Activated naive CD4-positive, alpha-beta T cell treated with anti-CD3 and anti-CD28 coated beads, Interleukin-2, amount 10 ng/mL, durations not matched to agents 7 days and 5 days (primary cell): ENCODE data around the gene GPC6.

Source experiments
- CTCF ChIA-PET: fragments of 350-600 bp; sonication (Branson Sonifier 250); formaldehyde crosslinking; loops from one replicate; lab custom pipeline; 2021; ENCODE audit warnings: antibody characterized with exemption; lab: Charles Lee
- DNase-seq: peaks from one replicate; pipeline ENCODE4 v3.0.0-alpha.2; 2020
- H3K27ac Mint-ChIP-seq: one replicate; pipeline ENCODE4 v1.8.0; 2021; ENCODE audit warnings: mild to moderate bottlenecking, moderate library complexity, mixed read lengths
- H3K27me3 Mint-ChIP-seq: one replicate; pipeline ENCODE4 v1.8.0; 2021; ENCODE audit warnings: mild to moderate bottlenecking, mixed read lengths
- H3K36me3 Mint-ChIP-seq: one replicate; pipeline ENCODE4 v1.8.0; 2021; ENCODE audit warnings: mixed read lengths
- H3K4me1 Mint-ChIP-seq: one replicate; pipeline ENCODE4 v1.8.0; 2021; ENCODE audit warnings: mixed read lengths
- H3K4me3 Mint-ChIP-seq: one replicate; pipeline ENCODE4 v1.8.0; 2021; ENCODE audit warnings: mild to moderate bottlenecking, moderate library complexity, mixed read lengths
- H3K9me3 Mint-ChIP-seq: one replicate; pipeline ENCODE4 v1.8.0; 2021; ENCODE audit warnings: mixed read lengths

The GPC6 gene

GRCh38 chr13:94163535-94163934 lies 936.9 kb downstream of the GPC6 start:
- CTCF ChIA-PET, result no interaction called here
- H3K36me3 Mint-ChIP-seq, result no peaks in the 10 kb centered on the region
- H3K27ac Mint-ChIP-seq, result no peak overlapping the region
- H3K9me3 Mint-ChIP-seq, result no peaks in the 10 kb centered on the region
- no peaks in the 10 kb centered on the region for H3K4me1 Mint-ChIP-seq
- H3K4me3 Mint-ChIP-seq, result no peak overlapping the region
- no peak for DNase-seq
- no peaks in the 10 kb centered on the region for H3K27me3 Mint-ChIP-seq

GRCh38 chr13:94168783-94169453 lies 942.3 kb downstream of the GPC6 start:
- DNase-seq, result no peak
- peaks cover 9% of the 10 kb centered on the region for H3K27me3 Mint-ChIP-seq
- no peak overlapping the region for H3K4me3 Mint-ChIP-seq
- no peak overlapping the region for H3K27ac Mint-ChIP-seq
- H3K36me3 Mint-ChIP-seq, result no peaks in the 10 kb centered on the region
- CTCF ChIA-PET, result no interaction called here
- H3K4me1 Mint-ChIP-seq, result no peaks in the 10 kb centered on the region
- no peaks in the 10 kb centered on the region for H3K9me3 Mint-ChIP-seq

- no peak for DNase-seq
- no peaks in the 10 kb centered on the region for H3K9me3 Mint-ChIP-seq
- H3K36me3 Mint-ChIP-seq, result no peaks in the 10 kb centered on the region
- peaks cover 9% of the 10 kb centered on the region for H3K27me3 Mint-ChIP-seq
- H3K27ac Mint-ChIP-seq, result no peak overlapping the region
- no peak overlapping the region for H3K4me3 Mint-ChIP-seq
- CTCF ChIA-PET, result no interaction called here
- no peaks in the 10 kb centered on the region for H3K4me1 Mint-ChIP-seq
Observed at GRCh38 chr13:94169454-94170144, 943.0 kb downstream of the GPC6 start.

GRCh38 chr13:94170145-94170571 lies 943.6 kb downstream of the GPC6 start:
- Mint-ChIP-seq H3K9me3 (no peaks in the 10 kb centered on the region), H3K27ac (no peak overlapping the region), H3K4me3 (no peak overlapping the region), H3K27me3 (peaks cover 9% of the 10 kb centered on the region), H3K4me1 (no peaks in the 10 kb centered on the region), H3K36me3 (no peaks in the 10 kb centered on the region)
- no peak for DNase-seq
- CTCF ChIA-PET, result no interaction called here

- Mint-ChIP-seq H3K27ac (no peak overlapping the region), H3K36me3 (no peaks in the 10 kb centered on the region), H3K9me3 (no peaks in the 10 kb centered on the region), H3K4me1 (no peaks in the 10 kb centered on the region), H3K27me3 (peaks cover 9% of the 10 kb centered on the region), H3K4me3 (no peak overlapping the region)
- CTCF ChIA-PET, result no interaction called here
- DNase-seq, result no peak
Observed at GRCh38 chr13:94172416-94172815, 945.8 kb downstream of the GPC6 start.

GRCh38 chr13:94173312-94173854 lies 946.8 kb downstream of the GPC6 start:
- CTCF ChIA-PET, result no interaction called here
- no peak overlapping the region for H3K27ac Mint-ChIP-seq
- H3K36me3 Mint-ChIP-seq, result no peaks in the 10 kb centered on the region
- peaks cover 9% of the 10 kb centered on the region for H3K27me3 Mint-ChIP-seq
- no peaks in the 10 kb centered on the region for H3K4me1 Mint-ChIP-seq
- DNase-seq, result no peak
- no peak overlapping the region for H3K4me3 Mint-ChIP-seq
- no peaks in the 10 kb centered on the region for H3K9me3 Mint-ChIP-seq

- DNase-seq, result no peak
- peaks cover 9% of the 10 kb centered on the region for H3K27me3 Mint-ChIP-seq
- H3K27ac Mint-ChIP-seq, result no peak overlapping the region
- no peaks in the 10 kb centered on the region for H3K9me3 Mint-ChIP-seq
- CTCF ChIA-PET, result no interaction called here
- H3K4me3 Mint-ChIP-seq, result no peak overlapping the region
- H3K36me3 Mint-ChIP-seq, result no peaks in the 10 kb centered on the region
- peaks cover 6% of the 10 kb centered on the region for H3K4me1 Mint-ChIP-seq
Observed at GRCh38 chr13:94174009-94174408, 947.4 kb downstream of the GPC6 start.

- no peak overlapping the region for H3K27ac Mint-ChIP-seq
- CTCF ChIA-PET, result no interaction called here
- no peaks in the 10 kb centered on the region for H3K9me3 Mint-ChIP-seq
- H3K4me3 Mint-ChIP-seq, result no peak overlapping the region
- H3K27me3 Mint-ChIP-seq, result peaks cover 3% of the 10 kb centered on the region
- H3K36me3 Mint-ChIP-seq, result no peaks in the 10 kb centered on the region
- no peak for DNase-seq
- peaks cover 7% of the 10 kb centered on the region for H3K4me1 Mint-ChIP-seq
Observed at GRCh38 chr13:94175076-94175475, 948.5 kb downstream of the GPC6 start.

GRCh38 chr13:94176561-94176960 lies 950.0 kb downstream of the GPC6 start:
- CTCF ChIA-PET, result no interaction called here
- DNase-seq, result no peak
- H3K27ac Mint-ChIP-seq, result no peak overlapping the region

GRCh38 chr13:94177041-94177440 lies 950.4 kb downstream of the GPC6 start:
- no peak overlapping the region for H3K27ac Mint-ChIP-seq
- H3K4me1 Mint-ChIP-seq, result peaks cover 7% of the 10 kb centered on the region
- no peaks in the 10 kb centered on the region for H3K36me3 Mint-ChIP-seq
- H3K4me3 Mint-ChIP-seq, result no peak overlapping the region
- no peaks in the 10 kb centered on the region for H3K9me3 Mint-ChIP-seq
- H3K27me3 Mint-ChIP-seq, result no peaks in the 10 kb centered on the region
- CTCF ChIA-PET, result no interaction called here
- no peak for DNase-seq

More at GRCh38 chr13:94176561-94176960, 950.0 kb downstream of the GPC6 start:
- no peak overlapping the region for H3K4me3 Mint-ChIP-seq
- H3K9me3 Mint-ChIP-seq, result no peaks in the 10 kb centered on the region
- no peaks in the 10 kb centered on the region for H3K27me3 Mint-ChIP-seq
- peaks cover 7% of the 10 kb centered on the region for H3K4me1 Mint-ChIP-seq
- H3K36me3 Mint-ChIP-seq, result no peaks in the 10 kb centered on the region

GRCh38 chr13:94178625-94179244 lies 952.1 kb downstream of the GPC6 start:
- H3K27me3 Mint-ChIP-seq, result no peaks in the 10 kb centered on the region
- H3K36me3 Mint-ChIP-seq, result no peaks in the 10 kb centered on the region
- no peak for DNase-seq
- no peak overlapping the region for H3K4me3 Mint-ChIP-seq
- CTCF ChIA-PET, result no interaction called here
- no peak overlapping the region for H3K27ac Mint-ChIP-seq
- no peaks in the 10 kb centered on the region for H3K9me3 Mint-ChIP-seq
- H3K4me1 Mint-ChIP-seq, result peaks cover 7% of the 10 kb centered on the region

- peaks cover 7% of the 10 kb centered on the region for H3K4me1 Mint-ChIP-seq
- H3K27me3 Mint-ChIP-seq, result no peaks in the 10 kb centered on the region
- H3K4me3 Mint-ChIP-seq, result no peak overlapping the region
- CTCF ChIA-PET, result interaction anchor here (0.7 kb wide), 1 partner anchor 197 kb away, joined by 4 read pairs; no protein-coding TSS in a partner anchor
- no peaks in the 10 kb centered on the region for H3K36me3 Mint-ChIP-seq
- H3K27ac Mint-ChIP-seq, result no peak overlapping the region
- H3K9me3 Mint-ChIP-seq, result no peaks in the 10 kb centered on the region
- no peak for DNase-seq
Observed at GRCh38 chr13:94181461-94182107, 955.0 kb downstream of the GPC6 start.

- Mint-ChIP-seq H3K36me3 (no peaks in the 10 kb centered on the region), H3K9me3 (no peaks in the 10 kb centered on the region)
- DNase-seq, result no peak
Observed at GRCh38 chr13:94182185-94182761, 955.7 kb downstream of the GPC6 start.

GRCh38 chr13:94186470-94186869 lies 959.9 kb downstream of the GPC6 start:
- Mint-ChIP-seq H3K27me3 (no peaks in the 10 kb centered on the region), H3K27ac (no peak overlapping the region), H3K4me1 (no peaks in the 10 kb centered on the region), H3K4me3 (no peak overlapping the region), H3K36me3 (no peaks in the 10 kb centered on the region), H3K9me3 (no peaks in the 10 kb centered on the region)
- CTCF ChIA-PET, result no interaction called here
- no peak for DNase-seq

More at GRCh38 chr13:94182185-94182761, 955.7 kb downstream of the GPC6 start:
- H3K27me3 Mint-ChIP-seq, result no peaks in the 10 kb centered on the region
- CTCF ChIA-PET, result interaction anchor here (0.7 kb wide), 1 partner anchor 196 kb away, joined by 4 read pairs; no protein-coding TSS in a partner anchor
- no peak overlapping the region for H3K4me3 Mint-ChIP-seq
- no peak overlapping the region for H3K27ac Mint-ChIP-seq
- H3K4me1 Mint-ChIP-seq, result peaks cover 7% of the 10 kb centered on the region
